GM12878 (cell line): Measurements from ENCODE around the gene DNAJC17.

Experiments used
- BHLHE40 ChIP-seq, 2 experiments: fragments of 450-650 bp in 1 of 2; IDR thresholded peaks; 2 replicates each; pipeline ENCODE4 v1.6.1; 2011 to 2017; ENCODE audit warnings: low read depth in 2 of 2, borderline replicate concordance in 1 of 2, improper control_type of control experiment in 1 of 2, low read length in 1 of 2, mild to moderate bottlenecking in 1 of 2
- CTCF ChIP-seq, 3 experiments: IDR thresholded peaks in 2 of 3; conservative IDR thresholded peaks in 1 of 3; 2 replicates each; pipeline ENCODE4 v1.5.1; 2011; ENCODE audit warnings: low read depth in 3 of 3, low read length in 3 of 3, mild to moderate bottlenecking in 3 of 3, control low read depth in 2 of 3, moderate library complexity in 2 of 3, inconsistent platforms in 1 of 3, mixed read lengths in 1 of 3; ENCODE audit not compliant: control insufficient read depth in 2 of 3, insufficient read depth in 1 of 3; ENCODE audit errors: extremely low read depth in 1 of 3
- IRF3 ChIP-seq: fragments of 450-650 bp; IDR thresholded peaks from 2 replicates; pipeline ENCODE4 v1.6.1; 2014; ENCODE audit warnings: mild to moderate bottlenecking
- POLR2A ChIP-seq: IDR thresholded peaks from 2 replicates; pipeline ENCODE4 v1.6.1; 2011; ENCODE audit warnings: low read depth, mild to moderate bottlenecking, low read length
- SMARCA5 ChIP-seq: fragments of 450-650 bp; IDR thresholded peaks from 2 replicates; pipeline ENCODE4 v1.6.1; 2017; ENCODE audit warnings: mild to moderate bottlenecking
- USF1 ChIP-seq: IDR thresholded peaks from 2 replicates; pipeline ENCODE4 v1.6.1; 2011; ENCODE audit warnings: borderline replicate concordance, low read depth, mild to moderate bottlenecking, moderate library complexity, mixed read lengths, low read length; ENCODE audit not compliant: insufficient read depth; ENCODE audit errors: extremely low read length

GRCh38 chr15:40854161-40854560, 46.9 kb upstream of the DNAJC17 start:
- TF ChIP-seq BHLHE40 (IDR thresholded peaks at IDR 0.05; ENCODE audit: borderline replicate concordance in 1 of 2, low read depth in 2 of 2, low read length in 1 of 2), result no peak
- no peak for TF ChIP-seq CTCF (IDR thresholded peaks at IDR 0.05 in 2 of 3, conservative IDR thresholded peaks at IDR 0.05 in 1 of 3; ENCODE audit: control insufficient read depth in 2 of 3, extremely low read depth in 1 of 3, insufficient read depth in 1 of 3, low read depth in 3 of 3, low read length in 3 of 3)
- TF ChIP-seq USF1, result no peak
- TF ChIP-seq IRF3, result no peak
- TF ChIP-seq SMARCA5, result no peak
- no peak for TF ChIP-seq POLR2A
